GM23338 (cell line): ENCODE results near the gene MGAT3. TPM values are rescaled to one million over a fixed set of nuclear protein-coding genes. Genes with fewer than 3 reads are reported as not detected.

Experiments used
- ATAC-seq: fragments of 200-7000 bp; cut with Tn5 transposase; 3 replicates; pipeline ENCODE4 v1.9.1; 2020
- DNase-seq: peaks from one replicate; pipeline ENCODE4 v3.0.0-alpha.2; 2015; ENCODE audit warnings: low spot score
- H2AFZ ChIP-seq: fragments of 200-600 bp; sonication (generic); 2 replicates; pipeline ENCODE4 v1.8.0; 2016; ENCODE audit warnings: antibody characterized with exemption, mild to moderate bottlenecking, moderate library complexity
- H3F3A ChIP-seq: fragments of 200-600 bp; sonication (generic); replicated peaks from 2 replicates; pipeline ENCODE4 v1.8.0; 2017; ENCODE audit warnings: antibody characterized with exemption, mixed run types, low read depth
- H3K27ac ChIP-seq: fragments of 200-600 bp; sonication (generic); 2 replicates; pipeline ENCODE4 v1.6.1; 2016; ENCODE audit warnings: low read depth
- H3K27me3 ChIP-seq: fragments of 200-600 bp; sonication (generic); 2 replicates; pipeline ENCODE4 v1.8.0; 2016; ENCODE audit warnings: mild to moderate bottlenecking, mixed run types, moderate library complexity; ENCODE audit not compliant: insufficient read depth
- H3K36me3 ChIP-seq: fragments of 200-600 bp; sonication (generic); 2 replicates; pipeline ENCODE4 v1.8.0; 2016; ENCODE audit warnings: mild to moderate bottlenecking; ENCODE audit not compliant: insufficient read depth
- H3K4me1 ChIP-seq: fragments of 200-600 bp; sonication (generic); 2 replicates; pipeline ENCODE4 v1.8.0; 2016; ENCODE audit warnings: mild to moderate bottlenecking, moderate library complexity; ENCODE audit not compliant: insufficient read depth
- H3K4me2 ChIP-seq: fragments of 200-600 bp; sonication (generic); 2 replicates; pipeline ENCODE4 v1.7.1; 2017; ENCODE audit warnings: mixed run types
- H3K4me3 ChIP-seq: fragments of 200-600 bp; sonication (generic); 2 replicates; pipeline ENCODE4 v1.6.1; 2016; ENCODE audit warnings: mixed run types
- H3K79me2 ChIP-seq: fragments of 200-600 bp; sonication (generic); replicated peaks from 2 replicates; pipeline ENCODE4 v1.8.0; 2017; ENCODE audit warnings: mild to moderate bottlenecking; ENCODE audit not compliant: insufficient read depth
- H3K9me2 ChIP-seq: fragments of 200-600 bp; sonication (generic); 2 replicates; pipeline ENCODE4 v1.8.0; 2017; ENCODE audit not compliant: insufficient read depth
- H4K20me1 ChIP-seq: fragments of 200-600 bp; sonication (generic); replicated peaks from 2 replicates; pipeline ENCODE4 v1.8.0; 2017; ENCODE audit warnings: mild to moderate bottlenecking; ENCODE audit not compliant: insufficient read depth
- H3K27ac Mint-ChIP-seq: 2 replicates; pipeline ENCODE4 v1.8.0; 2020; ENCODE audit warnings: inconsistent platforms, mild to moderate bottlenecking, moderate library complexity, mixed read lengths
- H3K27me3 Mint-ChIP-seq: 3 replicates; pipeline ENCODE4 v1.8.0; 2022; ENCODE audit warnings: low read depth, mild to moderate bottlenecking, moderate library complexity, mixed read lengths, inconsistent platforms; ENCODE audit not compliant: insufficient read depth, poor library complexity
- H3K36me3 Mint-ChIP-seq: 3 replicates; pipeline ENCODE4 v1.8.0; 2021; ENCODE audit warnings: low read depth, mild to moderate bottlenecking, inconsistent platforms, moderate library complexity, mixed read lengths
- H3K4me1 Mint-ChIP-seq: 3 replicates; pipeline ENCODE4 v1.8.0; 2020; ENCODE audit warnings: mild to moderate bottlenecking, inconsistent platforms, mixed read lengths
- H3K4me3 Mint-ChIP-seq: 3 replicates; pipeline ENCODE4 v1.8.0; 2021; ENCODE audit warnings: moderate library complexity, mild to moderate bottlenecking, inconsistent platforms, mixed read lengths
- H3K9me3 Mint-ChIP-seq: 3 replicates; pipeline ENCODE4 v1.8.0; 2020; ENCODE audit warnings: moderate library complexity, mild to moderate bottlenecking, inconsistent platforms, mixed read lengths
- CREB1 ChIP-seq: fragments of 250-450 bp; sonication (Bioruptor Pico); IDR thresholded peaks from 2 replicates; pipeline ENCODE4 v1.5.0; 2020; ENCODE audit warnings: low read depth, mild to moderate bottlenecking, moderate library complexity
- CTCF ChIP-seq, 2 experiments: fragments of 200-600 bp in 1 of 2; sonication (generic) in 1 of 2; conservative IDR thresholded peaks; 2 replicates each; pipeline versions ENCODE4 v1.5.1 to v1.6.1; 2016 to 2017; ENCODE audit warnings: antibody characterized with exemption in 2 of 2, low read depth in 2 of 2, mild to moderate bottlenecking in 2 of 2, moderate library complexity in 1 of 2
- ETS1 ChIP-seq: IDR thresholded peaks from 2 replicates; pipeline ENCODE4 v1.6.1; 2016; ENCODE audit warnings: antibody characterized with exemption
- EZH2 ChIP-seq: fragments of 200-600 bp; sonication (generic); IDR thresholded peaks from one replicate; pipeline ENCODE4 v1.8.0; 2017; ENCODE audit warnings: antibody characterized with exemption, mild to moderate bottlenecking, low read depth; ENCODE audit not compliant: unreplicated experiment
- EZH2phosphoT487 ChIP-seq: fragments of 200-600 bp; sonication (generic); IDR thresholded peaks from one replicate; pipeline ENCODE4 v1.8.1; 2018; ENCODE audit warnings: antibody characterized with exemption; ENCODE audit not compliant: unreplicated experiment
- JUNB ChIP-seq: IDR thresholded peaks from one replicate; pipeline ENCODE4 v1.6.1; 2016; ENCODE audit warnings: antibody characterized with exemption; ENCODE audit not compliant: unreplicated experiment
- NANOG ChIP-seq: IDR thresholded peaks from 2 replicates; pipeline ENCODE4 v1.6.1; 2016; ENCODE audit warnings: antibody characterized with exemption, borderline replicate concordance
- POLR2AphosphoS5 ChIP-seq: IDR thresholded peaks from 2 replicates; pipeline ENCODE4 v1.6.1; 2016; ENCODE audit warnings: antibody characterized with exemption, low read depth
- REST ChIP-seq: IDR thresholded peaks from one replicate; pipeline ENCODE4 v1.6.1; 2018; ENCODE audit warnings: antibody characterized with exemption; ENCODE audit not compliant: unreplicated experiment
- STAT1 ChIP-seq: IDR thresholded peaks from one replicate; pipeline ENCODE4 v1.6.1; 2016; ENCODE audit warnings: antibody characterized with exemption; ENCODE audit not compliant: unreplicated experiment
- ZNF114 ChIP-seq: fragments of 250-450 bp; sonication (Bioruptor Pico); IDR thresholded peaks from 2 replicates; pipeline ENCODE4 v1.5.0; 2020; ENCODE audit warnings: mild to moderate bottlenecking, moderate library complexity
- ZNF331 ChIP-seq: fragments of 250-450 bp; sonication (Bioruptor Pico); IDR thresholded peaks from 2 replicates; pipeline ENCODE4 v1.5.0; 2020; ENCODE audit warnings: low read depth, mild to moderate bottlenecking, moderate library complexity
- ZNF462 ChIP-seq: fragments of 250-450 bp; sonication (Bioruptor Pico); IDR thresholded peaks from 2 replicates; pipeline ENCODE4 v1.5.0; 2020; ENCODE audit warnings: mild to moderate bottlenecking, moderate library complexity
- polyA plus RNA-seq: library from polyadenylated mRNA; unstranded; fragments of >200 nt; fragmentation: Nextera tagmentation; extraction: Ambion mirVana; gene quantifications from 2 replicates; pipeline ENCODE4 v1.2.1, GENCODE V29; 2016
- total RNA-seq: library from RNA; depleted of rRNA; stranded (reverse); fragments of >200 nt; shearing (Covaris generic); gene quantifications from 2 replicates; pipeline ENCODE4 v1.2.3, GENCODE V29; 2014

MGAT3 gene
- total and polyA plus RNA-seq, 2 experiments from 2014 or later = 1.7 to 10.2 TPM

- peaks cover 34% of the 10 kb centered on the region for H3K4me1 ChIP-seq
- Mint-ChIP-seq H3K27ac (no peak overlapping the region), H3K36me3 (no peaks in the 10 kb centered on the region), H3K4me3 (no peak overlapping the region), H3K4me1 (peaks cover 52% of the 10 kb centered on the region), H3K27me3 (peaks cover 25% of the 10 kb centered on the region), H3K9me3 (no peaks in the 10 kb centered on the region)
- no peaks in the 10 kb centered on the region for H3K9me2 ChIP-seq
- no peak for DNase-seq
- no peaks in the 10 kb centered on the region for H3K79me2 ChIP-seq
- TF ChIP-seq ZNF462 (CRISPR knock-in tag) (no peak), EZH2phosphoT487 (no peak), JUNB (no peak), CTCF (conservative IDR thresholded peaks at IDR 0.05; ENCODE audit: low read depth in 2 of 2) (no peak), ZNF331 (CRISPR knock-in tag) (no peak), ETS1 (no peak), ZNF114 (CRISPR knock-in tag) (no peak), REST (no peak), EZH2 (no peak), CREB1 (CRISPR knock-in tag) (no peak), NANOG (no peak), POLR2AphosphoS5 (no peak), STAT1 (no peak)
- H3K27me3 ChIP-seq = no peaks in the 10 kb centered on the region
- H2AFZ ChIP-seq = no peak overlapping the region
- ATAC-seq = no peak
- H3K4me3 ChIP-seq = no peak overlapping the region
- H3K27ac ChIP-seq = no peak overlapping the region
- no peaks in the 10 kb centered on the region for H4K20me1 ChIP-seq
- no peaks in the 10 kb centered on the region for H3K36me3 ChIP-seq
- H3F3A ChIP-seq = peaks cover 11% of the 10 kb centered on the region
- H3K4me2 ChIP-seq = no peak overlapping the region
Observed at GRCh38 chr22:39469326-39469680, 12.5 kb downstream of the MGAT3 start.
